Ovary (tissue), 9 donors: ENCODE measurements around the gene BRAF. TPM values are rescaled to one million over a fixed set of nuclear protein-coding genes. Genes with fewer than 3 reads are reported as not detected.
"Not testable (repeated sequence)": the region's sequence is repeated elsewhere in the genome, so short reads cannot be mapped to it uniquely, and the experiment has no call there.

Experiments
- DNase-seq, 5 donors: peaks; one replicate each; pipeline ENCODE4 v3.0.0-alpha.2; 2019 to 2020
- H3K27ac ChIP-seq, 2 donors: fragments of 200-600 bp; one replicate each; pipeline versions ENCODE4 v1.5.1 to v1.8.0; 2019 to 2022
- H3K27me3 ChIP-seq: fragments of 200-600 bp; one replicate; pipeline ENCODE4 v1.8.0; 2022
- H3K36me3 ChIP-seq: fragments of 200-600 bp; sonication (generic); one replicate; pipeline ENCODE4 v1.5.1; 2019
- H3K4me1 ChIP-seq: one replicate; pipeline ENCODE4 v1.8.1; 2013; ENCODE audit warnings: mild to moderate bottlenecking, moderate library complexity; ENCODE audit not compliant: insufficient read depth
- H3K4me3 ChIP-seq: fragments of 200-600 bp; sonication (generic); one replicate; pipeline ENCODE4 v1.5.1; 2017
- H3K9me3 ChIP-seq, 2 donors: fragments of 200-600 bp in 1 of 2; sonication (generic) in 1 of 2; one replicate each; pipeline versions ENCODE4 v1.5.1 to v1.8.1; 2013 to 2019; ENCODE audit warnings: mild to moderate bottlenecking in 1 of 2, moderate library complexity in 1 of 2
- CTCF ChIP-seq, 3 donors: fragments of 450-650 bp in 2 of 3; fragments of 200-600 bp in 1 of 3; IDR thresholded peaks; one replicate each; pipeline versions ENCODE4 v1.5.1 to v1.8.0; 2016 to 2022; ENCODE audit warnings: antibody characterized with exemption in 3 of 3, mild to moderate bottlenecking in 1 of 3
- EP300 ChIP-seq: sonication (generic); formaldehyde crosslinking; IDR thresholded peaks from one replicate; pipeline ENCODE4 v1.6.1; 2017; ENCODE audit warnings: antibody characterized with exemption
- POLR2A ChIP-seq: fragments of 450-650 bp; IDR thresholded peaks from one replicate; pipeline ENCODE4 v1.6.1; 2017; ENCODE audit warnings: antibody characterized with exemption, mild to moderate bottlenecking, moderate library complexity
- WGBS, 3 donors: extraction: QIAGEN DNeasy Blood & Tissue Kit in 1 of 3; methylation state at CpG; one replicate each; pipeline versions ENCODE4 v1.1.5 to v1.1.7; 2013 to 2017; 5-methylcytosine and 5-hydroxymethylcytosine counted together
- intact Hi-C, 4 donors: fragments of 100-400 bp; cut with DNase I; formaldehyde crosslinking; loops; one replicate each; pipeline versions ENCODE4 v1.11.0 to v1.15.1; 2022 to 2023
- polyA plus RNA-seq, 2 donors: library from polyadenylated mRNA; stranded (reverse); fragments of 200-250 nt in 1 of 2; fragments of 350-450 nt in 1 of 2; fragmentation: Illumina TruSeq in 1 of 2; extraction: RNeasy Lipid Tissue Mini Kit (QIAGEN cat#74804) in 1 of 2; gene quantifications; one replicate each; pipeline ENCODE4 v1.2.3, GENCODE V29; 2013 to 2014
- total RNA-seq, 7 donors: library from RNA; depleted of rRNA in 2 of 7; stranded (reverse); fragments of >200 nt in 2 of 7; fragmentation: NEBNext Ultra II Directional in 3 of 7; extraction: Animal tissue kit (Norgen Biotek cat#: 25700) in 3 of 7; gene quantifications; one replicate each; pipeline versions ENCODE4 v1.1.0 to v1.2.4, GENCODE V29; 2016 to 2023
- donor health status: DM: no; HTN: no; CAD: no; lungs with moderate emphysema.
- donor health status: DM: no; HTN: no; CAD: no.
- donor health status: Bipolar disorder and iron deficiency.
- donor health status: DM: yes; HTN: yes; CAD: no.
- donor health status: DM: no; HTN: no; CAD: no.
- donor health status: DM: yes; HTN: yes; CAD: no.

BRAF gene
- total and polyA plus RNA-seq, 9 donors = 8.3 to 52.0 (median 41.2) TPM

- H3K36me3 ChIP-seq = no peaks in the 10 kb centered on the region
- H3K9me3 ChIP-seq = no peaks in the 10 kb centered on the region
- no peaks in the 10 kb centered on the region for H3K27me3 ChIP-seq
- H3K27ac ChIP-seq = no peak overlapping the region
- H3K4me3 ChIP-seq = no peak overlapping the region
- no peaks in the 10 kb centered on the region for H3K4me1 ChIP-seq
- TF ChIP-seq CTCF (IDR thresholded peaks at IDR 0.05) (no peak), POLR2A (no peak), EP300 (no peak)
- intact Hi-C loops = no loop called here
- 91 to 92% (median 92%) methylated on average over 10 of the region's 10 CpGs for WGBS, 3 donors
- no peak for DNase-seq
These were observed 210.2 kb downstream of the BRAF start for GRCh38 chr7:140714331-140715040.

- H3K4me1 ChIP-seq, H3K36me3 ChIP-seq, H3K27ac ChIP-seq, H3K27me3 ChIP-seq, intact Hi-C loops, DNase-seq, H3K9me3 ChIP-seq, H3K4me3 ChIP-seq: not testable (repeated sequence)
These were observed 212.3 kb downstream of the BRAF start for GRCh38 chr7:140712392-140712791.

GRCh38 chr7:140708764-140709163, 216.0 kb downstream of the BRAF start:
- H3K36me3 ChIP-seq, H3K4me3 ChIP-seq, H3K27me3 ChIP-seq, H3K4me1 ChIP-seq, DNase-seq, H3K27ac ChIP-seq, intact Hi-C loops, H3K9me3 ChIP-seq: not testable (repeated sequence)
- 92 to 95% (median 94%) methylated on average over 4 of the region's 4 CpGs for WGBS, 3 donors

GRCh38 chr7:140707132-140707531, 217.6 kb downstream of the BRAF start:
- H3K36me3 ChIP-seq = no peaks in the 10 kb centered on the region
- H3K27me3 ChIP-seq = no peaks in the 10 kb centered on the region
- H3K27ac ChIP-seq = no peak overlapping the region
- no peak overlapping the region for H3K4me3 ChIP-seq
- intact Hi-C loops = no loop called here
- WGBS, 3 donors = 82 to 88% (median 82%) methylated on average over 5 of the region's 5 CpGs
- TF ChIP-seq CTCF (IDR thresholded peaks at IDR 0.05) (no peak), POLR2A (no peak), EP300 (no peak)
- no peaks in the 10 kb centered on the region for H3K9me3 ChIP-seq
- H3K4me1 ChIP-seq = no peaks in the 10 kb centered on the region
- DNase-seq = no peak

- intact Hi-C loops = no loop called here
- Histone ChIP-seq H3K27ac (no peak overlapping the region), H3K36me3 (no peaks in the 10 kb centered on the region), H3K4me3 (no peak overlapping the region), H3K9me3 (no peaks in the 10 kb centered on the region), H3K27me3 (no peaks in the 10 kb centered on the region), H3K4me1 (no peaks in the 10 kb centered on the region)
- TF ChIP-seq POLR2A = no peak
- no peak for TF ChIP-seq CTCF (IDR thresholded peaks at IDR 0.05)
- TF ChIP-seq EP300 = no peak
- no peak for DNase-seq
- 84 to 92% (median 89%) methylated on average over 2 of the region's 2 CpGs for WGBS, 3 donors
These were observed 220.5 kb downstream of the BRAF start for GRCh38 chr7:140704205-140704604.
